ENCODE measurements around the gene SMIM13. TPM values are rescaled to one million over a fixed set of nuclear protein-coding genes. Genes with fewer than 3 reads are reported as not detected.

The SMIM13 gene
- total RNA-seq, 4 donors from 2014 or later: 3.8 to 7.4 (median 6.3) TPM

DNA sequence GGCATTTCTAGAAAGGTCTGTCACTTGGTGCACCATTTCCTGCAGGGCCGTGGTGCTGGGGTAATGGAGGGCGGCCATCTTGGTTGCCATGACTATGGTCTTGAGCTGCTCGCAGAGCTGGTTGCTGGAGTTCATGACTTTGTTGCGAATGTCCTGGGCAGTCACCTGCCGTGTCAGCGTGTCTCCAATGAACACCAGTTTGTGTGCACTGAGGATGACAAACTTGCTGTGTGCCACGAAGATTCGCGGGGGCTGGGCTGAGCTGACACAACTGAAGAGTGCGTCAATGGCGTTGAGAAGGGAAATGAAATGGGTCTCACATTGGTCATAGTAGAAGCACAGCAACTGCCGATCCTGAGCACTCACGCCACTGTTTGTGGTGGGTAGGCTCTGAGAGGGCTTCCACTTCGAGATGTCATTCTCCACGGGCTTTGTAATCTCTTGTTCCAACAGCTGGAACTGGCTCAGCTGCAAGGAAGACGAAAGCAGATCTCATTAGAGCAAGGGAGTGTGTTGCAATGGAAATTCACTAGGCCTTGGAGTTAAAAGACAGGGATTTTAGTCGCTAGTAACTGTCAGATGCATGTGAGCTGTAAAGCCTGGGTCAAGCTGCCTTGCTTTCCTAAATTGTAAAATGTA is 91.7 kb downstream of the SMIM13 start:
- 87 to 90% methylated on average over 4 to 12 of the region's 17 CpGs for WGBS, 2 donors
- Histone ChIP-seq H3K27ac (no peak overlapping the region), H3K4me1 (no peaks in the 10 kb centered on the region), H3K9me3 (no peaks in the 10 kb centered on the region), H3K4me3 (no peak overlapping the region), H3K27me3 (no peaks in the 10 kb centered on the region), H3K36me3 (peaks cover under 1 to 66% (median 4%) of the 10 kb centered on the region in 3 donors)
- TF ChIP-seq, protein P1, sequence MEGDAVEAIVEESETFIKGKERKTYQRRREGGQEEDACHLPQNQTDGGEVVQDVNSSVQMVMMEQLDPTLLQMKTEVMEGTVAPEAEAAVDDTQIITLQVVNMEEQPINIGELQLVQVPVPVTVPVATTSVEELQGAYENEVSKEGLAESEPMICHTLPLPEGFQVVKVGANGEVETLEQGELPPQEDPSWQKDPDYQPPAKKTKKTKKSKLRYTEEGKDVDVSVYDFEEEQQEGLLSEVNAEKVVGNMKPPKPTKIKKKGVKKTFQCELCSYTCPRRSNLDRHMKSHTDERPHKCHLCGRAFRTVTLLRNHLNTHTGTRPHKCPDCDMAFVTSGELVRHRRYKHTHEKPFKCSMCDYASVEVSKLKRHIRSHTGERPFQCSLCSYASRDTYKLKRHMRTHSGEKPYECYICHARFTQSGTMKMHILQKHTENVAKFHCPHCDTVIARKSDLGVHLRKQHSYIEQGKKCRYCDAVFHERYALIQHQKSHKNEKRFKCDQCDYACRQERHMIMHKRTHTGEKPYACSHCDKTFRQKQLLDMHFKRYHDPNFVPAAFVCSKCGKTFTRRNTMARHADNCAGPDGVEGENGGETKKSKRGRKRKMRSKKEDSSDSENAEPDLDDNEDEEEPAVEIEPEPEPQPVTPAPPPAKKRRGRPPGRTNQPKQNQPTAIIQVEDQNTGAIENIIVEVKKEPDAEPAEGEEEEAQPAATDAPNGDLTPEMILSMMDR (IDR thresholded peaks at IDR 0.05): no peak
- no peak for TF ChIP-seq POLR2A (IDR thresholded peaks at IDR 0.05)
- intact Hi-C loops (cut with DNase I): no loop called here
- no peak for DNase-seq

DNA sequence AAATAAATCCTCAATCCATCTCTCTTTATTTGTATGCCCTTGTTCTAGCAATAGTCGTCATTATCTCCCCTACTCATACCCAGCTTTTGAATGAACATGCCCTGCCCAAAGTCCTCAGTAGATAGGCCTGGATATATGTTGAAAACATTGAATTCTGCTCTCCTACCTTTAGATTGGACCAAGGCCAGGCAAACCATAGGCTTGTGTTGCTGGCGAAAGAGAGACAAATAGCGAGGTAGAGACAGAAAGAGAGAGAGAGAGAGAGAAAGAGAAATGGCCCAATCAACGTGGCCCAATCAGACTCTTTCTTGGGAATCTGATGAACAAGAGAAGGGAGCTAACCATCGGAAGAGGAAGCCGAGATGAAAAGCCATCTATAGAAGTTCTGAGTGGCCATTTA is 93.7 kb downstream of the SMIM13 start:
- H3K36me3 ChIP-seq: peaks cover 4 to 85% (median 13%) of the 10 kb centered on the region in 3 donors
- H3K4me1 ChIP-seq: no peaks in the 10 kb centered on the region
- no peaks in the 10 kb centered on the region for H3K27me3 ChIP-seq
- intact Hi-C loops (cut with DNase I): no loop called here
- no peak overlapping the region for H3K27ac ChIP-seq
- 78 to 79% methylated on average over 4 to 5 of the region's 6 CpGs for WGBS, 2 donors
- DNase-seq: no peak
- no peak for TF ChIP-seq POLR2A (IDR thresholded peaks at IDR 0.05)
- no peaks in the 10 kb centered on the region for H3K9me3 ChIP-seq
- no peak overlapping the region for H3K4me3 ChIP-seq

Small RNAs within 50 kb of the gene (small RNA-seq; reads per million reads assigned to genes)
- 0 reads per million in 4 donors for gene AL136139.1

Other genes with a start within 250 kb of the SMIM13 start
- not detected for gene GCM2, start 211.8 kb upstream of the SMIM13 start, total RNA-seq
- 1 to 10 TPM in 1 of 4 donors, under 1 TPM in 1, not detected in 2; 0.53 to 1.3 TPM for gene SYCP2L, start 206.8 kb upstream of the SMIM13 start, total RNA-seq
- gene ELOVL2, start 49.5 kb upstream of the SMIM13 start, total RNA-seq: under 1 TPM in 3 of 4 donors, not detected in 1; 0.06 to 0.38 (median 0.18) TPM
- gene ERVFRD-1, start 17.9 kb downstream of the SMIM13 start, total RNA-seq: under 1 TPM in 1 of 4 donors, not detected in 3; 0.76 TPM
- gene NEDD9, start 138.8 kb downstream of the SMIM13 start, total RNA-seq: 10 to 100 TPM in 2 of 4 donors, 1 to 10 TPM in 2; 7.7 to 14.9 (median 10.9) TPM

Measured in esophagus squamous epithelium (tissue), 5 donors.